ENCODE data around the gene MORN4. TPM values are rescaled to one million over a fixed set of nuclear protein-coding genes. Genes with fewer than 3 reads are reported as not detected.

The MORN4 gene
- total RNA-seq, result 3.9 and 4.3 TPM in 2 replicates

DNA sequence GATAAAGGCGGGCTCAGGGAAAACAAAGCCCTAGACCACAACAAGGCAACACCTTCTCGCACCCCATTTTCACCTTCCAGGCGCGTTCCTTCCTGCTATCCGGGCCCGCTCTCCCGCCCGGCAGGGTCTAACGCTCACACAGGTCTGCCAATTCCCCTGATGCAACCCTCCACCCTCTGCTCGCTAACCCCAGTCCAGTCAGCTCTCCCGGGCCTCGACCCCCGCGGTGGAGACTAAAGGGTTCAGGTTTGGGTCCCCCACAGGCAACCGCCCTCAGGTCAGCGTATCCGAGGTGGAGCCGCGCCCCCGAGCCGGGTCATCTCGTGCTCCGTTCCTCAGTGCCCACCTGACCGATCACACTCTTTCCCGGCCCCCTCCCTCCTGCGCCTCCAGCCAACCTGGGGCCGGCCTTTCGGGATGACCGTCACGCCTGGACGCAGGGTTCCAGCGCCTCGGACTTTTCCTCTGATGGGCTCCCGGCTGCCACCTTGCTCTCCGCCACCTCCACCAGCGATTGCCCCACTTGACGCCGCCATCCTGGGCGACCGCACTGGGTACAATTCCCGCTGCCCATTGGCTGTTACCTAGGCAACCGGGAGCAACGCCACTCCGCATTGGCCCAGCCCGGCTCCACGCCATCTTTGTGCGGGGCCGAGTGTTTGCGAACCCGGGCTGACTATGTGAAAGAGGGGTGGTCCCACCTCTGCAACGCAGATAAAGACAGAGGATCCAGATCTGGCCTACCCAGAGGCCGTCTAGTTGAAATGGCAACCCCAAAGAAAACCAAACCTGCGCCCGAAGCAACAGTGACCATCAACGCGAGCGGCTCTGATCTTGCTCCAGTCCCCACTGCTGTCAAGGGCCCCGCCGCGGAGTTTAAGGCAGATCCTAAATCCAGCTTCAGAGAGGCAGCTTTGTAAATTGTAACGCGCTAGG, at the start of gene MORN4:
Gene MORN4 (minus strand): TSS at position 552 of the 936 bp plus-strand sequence. CDS start 13,847 bp downstream, outside the sequence.

DNA sequence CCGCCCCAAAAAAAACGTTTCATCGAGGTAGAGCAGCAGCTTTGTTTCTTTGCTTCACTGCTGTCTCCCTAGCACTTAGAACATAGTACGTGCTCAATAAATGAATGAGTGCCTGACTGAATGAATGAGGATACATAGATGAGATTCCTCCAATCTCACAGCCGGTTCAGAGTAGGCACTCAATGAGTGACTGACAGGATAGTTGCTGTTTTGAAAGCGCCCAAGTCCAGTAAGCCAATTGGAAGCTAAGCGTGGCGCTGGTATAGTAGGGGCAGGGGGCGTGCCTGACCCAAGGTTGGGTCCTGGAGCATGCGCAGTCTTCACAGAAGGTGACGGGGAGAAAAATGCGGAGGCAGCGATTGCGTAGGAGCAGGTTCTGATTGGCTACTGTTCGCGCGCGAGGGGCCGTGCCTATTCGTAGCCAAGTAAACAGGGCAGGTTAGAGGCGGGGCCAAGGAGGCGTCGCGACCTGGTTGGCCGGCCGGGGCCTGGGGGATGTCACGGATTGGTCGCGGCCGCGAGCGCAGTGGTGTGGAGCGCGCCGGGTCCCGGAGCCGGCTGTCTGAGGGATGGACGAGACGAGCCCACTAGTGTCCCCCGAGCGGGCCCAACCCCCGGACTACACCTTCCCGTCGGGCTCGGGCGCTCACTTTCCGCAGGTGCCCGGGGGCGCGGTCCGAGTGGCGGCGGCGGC, 7.0 kb upstream of the MORN4 start, which contains the start of gene PI4K2A:
Gene PI4K2A (plus strand): TSS at position 498 of the 694 bp plus-strand sequence. CDS start 72 bp downstream, at position 570.

GRCh38 chr10:97589479-97589878, 43.8 kb downstream of the MORN4 start, which contains the start of gene C10orf62:
TSS of gene C10orf62 (plus strand) at chr10:97589721. CDS start at chr10:97589898, 177 bp downstream.

DNA sequence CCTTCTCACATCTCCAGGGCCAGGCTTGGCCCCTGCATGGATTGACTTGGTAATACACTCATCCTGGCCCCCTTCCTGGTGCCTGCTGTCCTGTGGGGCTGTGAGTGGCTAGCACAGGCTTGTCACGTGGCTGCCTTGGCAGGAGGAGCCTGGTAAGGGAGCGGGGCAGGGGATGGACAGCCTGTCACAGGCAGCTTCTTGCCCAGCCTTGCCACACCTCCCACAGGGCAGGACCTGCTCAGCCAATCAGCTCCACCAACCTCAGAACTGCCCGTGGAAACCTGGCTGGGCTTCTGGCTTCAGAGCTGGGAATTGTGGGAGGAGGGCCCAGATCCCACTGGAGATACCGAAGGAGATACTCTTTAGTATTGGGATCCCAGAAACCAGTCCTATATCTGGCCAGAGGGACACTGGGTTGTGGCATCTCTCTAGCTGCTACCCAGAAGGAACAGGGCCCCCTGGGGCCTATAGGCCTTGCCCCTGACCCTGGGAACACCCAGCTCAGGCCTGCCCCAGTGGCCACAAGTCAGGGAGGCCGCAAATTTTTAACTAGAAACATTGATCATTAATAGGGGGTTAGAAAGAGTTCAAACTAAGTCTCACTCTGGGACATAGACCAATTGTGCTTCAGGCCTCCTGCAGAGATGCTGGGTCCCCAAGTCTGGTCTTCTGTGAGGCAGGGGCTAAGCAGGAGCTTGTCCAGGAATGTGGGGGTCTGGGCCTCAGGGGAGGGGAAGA, 49.1 kb downstream of the MORN4 start, which contains the start of gene HOGA1:
Gene HOGA1 (plus strand): TSS at position 330 of the 738 bp plus-strand sequence. CDS start 315 bp downstream, at position 645.

DNA sequence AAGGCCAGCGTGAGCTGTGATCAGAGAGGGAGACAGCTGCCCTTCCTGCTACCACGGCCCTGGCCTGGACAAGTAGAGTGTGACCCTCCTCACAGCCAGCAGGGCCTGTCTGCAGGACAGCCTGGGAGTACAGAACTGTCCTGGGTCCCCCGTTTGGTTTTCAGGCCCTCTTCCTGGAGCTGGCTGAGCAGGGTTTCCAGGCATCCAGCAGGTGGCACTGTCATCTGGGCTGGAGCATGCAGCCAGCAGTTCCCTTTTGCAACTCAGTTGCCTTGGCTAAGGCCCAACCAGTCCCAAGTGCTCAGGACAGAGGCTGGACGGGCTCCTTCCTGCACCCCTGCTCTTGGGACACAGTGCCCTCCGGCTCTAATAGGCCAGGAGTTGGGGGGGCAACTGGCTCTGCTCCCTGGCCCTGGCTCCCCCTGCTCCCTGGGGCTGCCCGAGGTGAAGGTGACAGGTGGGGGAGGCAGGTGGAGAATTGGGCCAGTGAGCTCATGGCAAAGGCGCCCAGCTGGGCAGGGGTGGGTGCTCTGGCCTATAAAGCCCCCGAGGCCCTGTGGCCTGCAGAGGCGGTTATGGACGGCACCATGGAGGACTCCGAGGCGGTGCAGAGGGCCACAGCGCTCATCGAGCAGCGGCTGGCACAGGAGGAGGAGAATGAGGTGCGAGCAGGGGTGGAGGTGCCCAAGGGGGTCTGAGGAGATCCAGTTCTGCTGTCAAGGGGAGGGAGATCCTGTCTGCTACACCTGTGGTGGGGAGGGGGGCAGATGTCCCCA, 60.9 kb downstream of the MORN4 start, which contains the start of gene ANKRD2:
Gene ANKRD2 (plus strand): TSS at position 566 of the 776 bp plus-strand sequence. CDS start 10 bp downstream, at position 576.

Other genes starting within 250 kb of the MORN4 start
- 24.0 and 27.1 TPM in 2 replicates for gene RRP12, start 232.2 kb downstream of the MORN4 start, total RNA-seq
- 522 and 584 TPM in 2 replicates for gene PGAM1, start 207.3 kb downstream of the MORN4 start, total RNA-seq
- gene EXOSC1, start 187.5 kb downstream of the MORN4 start, total RNA-seq, result 47.5 and 49.0 TPM in 2 replicates
- gene ZDHHC16, start 187.3 kb downstream of the MORN4 start, total RNA-seq, result 46.9 and 60.2 TPM in 2 replicates
- 112 and 125 TPM in 2 replicates for gene MMS19, start 135.1 kb downstream of the MORN4 start, total RNA-seq
- 38.1 and 42.4 TPM in 2 replicates for gene UBTD1, start 134.6 kb downstream of the MORN4 start, total RNA-seq
- gene ANKRD2, start 60.7 kb downstream of the MORN4 start, total RNA-seq, result 0.27 and 1.2 TPM in 2 replicates
- 0.27 and 0.36 TPM in 2 replicates for gene HOGA1, start 49.1 kb downstream of the MORN4 start, total RNA-seq
- 0.29 TPM in 1 of 2 replicates, not detected in the other for gene C10orf62, start 43.8 kb downstream of the MORN4 start, total RNA-seq
- gene PI4K2A, start 7.2 kb upstream of the MORN4 start, total RNA-seq, result 16.2 and 22.6 TPM in 2 replicates
- 1.9 and 2.9 TPM in 2 replicates for gene AVPI1, start 53.7 kb upstream of the MORN4 start, total RNA-seq
- gene MARVELD1, start 80.2 kb upstream of the MORN4 start, total RNA-seq, result 40.8 and 47.6 TPM in 2 replicates
- gene ZFYVE27, start 103.6 kb upstream of the MORN4 start, total RNA-seq, result 17.2 and 17.8 TPM in 2 replicates
- not detected in 2 replicates for gene SFRP5, start 138.5 kb upstream of the MORN4 start, total RNA-seq
- gene GOLGA7B, start 216.3 kb upstream of the MORN4 start, total RNA-seq, result not detected in 2 replicates